Neural cell (in vitro differentiated cells): ENCODE data around the gene PLCB1.

Experiments
- CTCF ChIP-seq: fragments of 450-650 bp; IDR thresholded peaks from 2 replicates; pipeline ENCODE4 v1.5.1; 2014; ENCODE audit warnings: antibody characterized with exemption, mild to moderate bottlenecking, moderate library complexity; ENCODE audit not compliant: poor library complexity, severe bottlenecking
- EP300 ChIP-seq: fragments of 450-650 bp; conservative IDR thresholded peaks from 2 replicates; pipeline ENCODE4 v1.6.1; 2014; ENCODE audit warnings: antibody characterized with exemption, mild to moderate bottlenecking, moderate library complexity; ENCODE audit not compliant: poor library complexity, severe bottlenecking
- EZH2 ChIP-seq: fragments of 200-600, 300-800 bp; shearing (Covaris generic), sonication (generic); IDR thresholded peaks from 2 replicates; pipeline ENCODE4 v1.6.1; 2014; ENCODE audit warnings: antibody characterized with exemption, low read length, borderline replicate concordance, mild to moderate bottlenecking; ENCODE audit not compliant: insufficient read depth, poor library complexity, severe bottlenecking
- POLR2AphosphoS5 ChIP-seq: IDR thresholded peaks from 2 replicates; pipeline ENCODE4 v1.6.1; 2012
- RAD21 ChIP-seq: fragments of 450-650 bp; conservative IDR thresholded peaks from 2 replicates; pipeline ENCODE4 v1.6.1; 2014; ENCODE audit warnings: antibody characterized with exemption, mild to moderate bottlenecking, moderate library complexity
- REST ChIP-seq: IDR thresholded peaks from 2 replicates; pipeline ENCODE4 v1.6.1; 2012; ENCODE audit warnings: borderline replicate concordance
- SMC3 ChIP-seq: fragments of 450-650 bp; conservative IDR thresholded peaks from 2 replicates; pipeline ENCODE4 v1.6.1; 2014; ENCODE audit warnings: antibody characterized with exemption, mild to moderate bottlenecking, moderate library complexity; ENCODE audit not compliant: poor library complexity

GRCh38 chr20:8304124-8304816, 172.2 kb downstream of the PLCB1 start:
- no peak for TF ChIP-seq REST
- no peak for TF ChIP-seq RAD21
- no peak for TF ChIP-seq SMC3
- TF ChIP-seq EP300 = no peak
- no peak for TF ChIP-seq CTCF
- no peak for TF ChIP-seq POLR2AphosphoS5
- no peak for TF ChIP-seq EZH2
